Measurements from ENCODE around the gene LRP5.
"Not testable (repeated sequence)": the region's sequence is repeated elsewhere in the genome, so short reads cannot be mapped to it uniquely, and the experiment has no call there.

LRP5 gene

GRCh38 chr11:68471360-68472340 is 159.3 kb downstream of the LRP5 start:
- DNase-seq = no peak

DNA sequence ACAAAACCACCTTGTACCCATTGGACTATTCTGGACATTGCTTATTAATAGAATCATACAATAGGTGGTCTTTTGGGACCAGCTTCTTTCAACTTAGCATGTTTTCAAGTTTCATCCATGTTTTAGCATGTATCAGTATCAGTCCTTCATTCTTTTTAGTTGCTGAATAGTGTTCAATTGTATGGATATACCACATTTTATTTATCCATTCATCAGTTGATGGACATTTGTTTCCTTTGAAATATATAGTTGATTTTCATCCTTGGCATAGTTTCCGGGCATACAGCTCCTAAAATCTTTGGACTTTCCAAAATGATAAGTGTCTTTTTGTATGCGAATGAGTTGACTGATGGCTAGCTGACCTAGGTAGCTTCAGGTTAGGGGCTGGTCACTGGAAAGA is 160.4 kb downstream of the LRP5 start:
- no peak for DNase-seq

- no peak for DNase-seq
Observed at GRCh38 chr11:68473693-68474092, 161.3 kb downstream of the LRP5 start.

DNA sequence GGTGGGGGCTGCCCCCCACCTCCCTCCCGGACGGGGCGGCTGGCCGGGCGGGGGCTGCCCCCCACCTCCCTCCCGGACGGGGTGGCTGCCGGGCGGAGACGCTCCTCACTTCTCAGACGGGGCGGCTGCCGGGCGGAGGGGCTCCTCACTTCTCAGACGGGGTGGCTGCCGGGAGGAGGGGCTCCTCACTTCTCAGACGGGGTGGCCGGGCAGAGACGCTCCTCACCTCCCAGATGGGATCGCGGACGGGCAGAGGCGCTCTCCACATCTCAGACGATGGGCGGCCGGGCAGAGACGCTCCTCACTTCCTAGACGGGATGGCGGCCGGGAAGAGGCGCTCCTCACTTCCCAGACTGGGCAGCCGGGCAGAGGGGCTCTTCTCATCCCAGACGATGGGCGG is 163.2 kb downstream of the LRP5 start:
- not testable (repeated sequence) for DNase-seq

DNA sequence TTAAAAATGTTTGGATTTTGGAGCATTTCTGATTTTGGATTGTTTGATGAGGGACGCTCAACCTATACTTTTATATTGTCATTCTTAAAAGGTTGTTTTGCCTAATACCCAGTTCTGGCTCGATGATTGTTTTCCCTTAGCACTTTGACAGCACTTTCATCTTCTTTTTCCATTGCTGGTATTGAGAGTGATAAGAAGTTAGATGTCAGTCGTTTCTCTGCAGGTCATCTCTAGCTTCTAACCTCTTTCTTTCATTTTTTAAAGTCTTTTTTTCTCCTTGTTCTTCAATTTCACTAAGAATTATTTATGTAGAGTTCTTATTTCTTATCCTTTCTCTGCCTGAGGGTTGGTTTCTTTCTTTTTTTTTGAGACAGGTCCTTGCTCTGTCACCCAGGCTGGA is 167.0 kb downstream of the LRP5 start:
- DNase-seq = no peak

GRCh38 chr11:68480193-68480592 is 167.8 kb downstream of the LRP5 start:
- DNase-seq = no peak

DNA sequence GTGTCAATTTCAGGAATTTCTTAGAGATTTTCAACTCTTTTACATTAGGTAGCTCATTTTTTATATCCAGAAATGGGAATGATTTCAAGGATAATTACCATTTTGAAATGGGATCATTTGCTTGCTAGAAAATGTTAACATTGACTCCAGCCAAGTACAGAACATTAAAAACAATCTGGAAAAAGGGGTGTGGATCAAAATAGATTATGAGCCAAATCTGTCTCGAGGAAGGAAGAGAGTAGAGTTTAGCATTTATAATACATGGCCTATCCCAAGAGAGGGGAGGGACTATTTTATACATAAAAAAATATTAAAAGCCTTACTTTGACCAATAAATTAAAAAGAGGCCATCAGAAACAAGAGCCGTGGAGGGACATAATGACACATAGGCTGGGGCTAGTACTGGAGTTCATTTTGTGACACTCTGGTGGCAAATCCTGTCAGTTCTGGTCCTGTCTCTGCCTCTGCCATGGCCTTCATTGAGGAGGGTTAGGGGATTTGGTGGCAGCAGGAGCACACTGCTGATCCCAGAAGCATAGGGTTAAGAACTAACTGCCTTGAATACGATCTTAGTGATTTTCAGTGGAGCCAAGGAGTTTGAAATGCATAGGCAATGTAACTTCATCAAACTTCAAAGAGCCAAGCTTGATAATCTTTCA is 168.6 kb downstream of the LRP5 start:
- no peak for DNase-seq

GRCh38 chr11:68481579-68482240 is 169.3 kb downstream of the LRP5 start:
- DNase-seq = no peak

- DNase-seq = no peak
Observed at GRCh38 chr11:68488623-68489022, 176.2 kb downstream of the LRP5 start.

GRCh38 chr11:68495220-68495729 is 182.9 kb downstream of the LRP5 start:
- no peak for DNase-seq

DNA sequence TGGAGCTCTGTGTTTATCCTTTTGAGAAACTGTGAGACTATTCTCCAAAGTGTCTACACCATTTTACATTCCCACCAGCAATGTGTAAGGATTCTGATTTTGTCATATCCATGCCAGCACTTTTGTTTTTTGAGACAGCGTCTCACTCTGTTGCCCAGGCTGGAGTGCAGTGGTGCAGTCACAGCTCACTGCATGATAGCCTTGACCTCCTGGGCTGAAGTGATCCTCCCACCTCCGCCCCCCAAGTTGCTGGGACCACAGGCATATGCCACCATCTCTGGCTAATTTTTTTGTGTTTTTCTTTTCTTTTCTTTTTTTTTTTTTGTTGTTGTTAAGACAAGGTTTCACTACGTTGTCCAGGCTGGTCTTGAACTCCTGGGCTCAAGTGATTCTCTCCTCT is 183.5 kb downstream of the LRP5 start:
- DNase-seq = no peak

- no peak for DNase-seq
Observed at GRCh38 chr11:68497761-68498160, 185.4 kb downstream of the LRP5 start.

DNA sequence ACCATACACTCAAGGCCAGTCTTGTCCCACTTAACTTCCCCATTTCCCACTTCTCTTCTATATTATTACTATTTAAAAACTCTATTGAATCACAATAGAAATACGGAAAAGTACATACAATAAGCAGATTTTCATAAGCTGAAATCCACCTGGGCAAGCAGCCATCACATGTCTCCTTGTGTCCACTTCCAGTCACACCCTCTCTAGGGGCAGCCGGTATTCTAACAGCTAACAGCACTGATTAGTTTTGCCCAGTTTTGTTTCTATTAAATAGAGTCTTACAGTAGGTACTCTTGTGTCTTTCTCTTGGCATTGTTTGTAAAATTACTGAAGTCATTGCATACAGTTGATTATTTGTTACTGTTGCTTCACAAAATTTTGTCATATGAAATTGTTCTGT is 185.9 kb downstream of the LRP5 start:
- no peak for DNase-seq

Data from activated naive CD4-positive, alpha-beta T cell treated with anti-CD3 and anti-CD28 coated beads, Interleukin-2, amount 50 U/mL, for 16 hours (primary cell).